H54 (cell line): ENCODE data around the gene DHRS3.
A peak's percentile ranks its signal among the peaks of the same experiment; 100 is the strongest.

Experiments
- DNase-seq: peaks from one replicate; pipeline ENCODE4 v3.0.0; 2011; ENCODE audit warnings: low spot score, mixed read lengths; ENCODE audit not compliant: insufficient read length
- FAIRE-seq: peaks from 3 replicates; lab custom pipeline; 2011; peaks lifted over from hg19 to GRCh38; lab: Jason Lieb, UNC
- POLR2A ChIP-seq: IDR thresholded peaks from 2 replicates; pipeline ENCODE4 v1.6.1; 2011; ENCODE audit warnings: low read depth, mild to moderate bottlenecking, low read length

The DHRS3 gene

DNA sequence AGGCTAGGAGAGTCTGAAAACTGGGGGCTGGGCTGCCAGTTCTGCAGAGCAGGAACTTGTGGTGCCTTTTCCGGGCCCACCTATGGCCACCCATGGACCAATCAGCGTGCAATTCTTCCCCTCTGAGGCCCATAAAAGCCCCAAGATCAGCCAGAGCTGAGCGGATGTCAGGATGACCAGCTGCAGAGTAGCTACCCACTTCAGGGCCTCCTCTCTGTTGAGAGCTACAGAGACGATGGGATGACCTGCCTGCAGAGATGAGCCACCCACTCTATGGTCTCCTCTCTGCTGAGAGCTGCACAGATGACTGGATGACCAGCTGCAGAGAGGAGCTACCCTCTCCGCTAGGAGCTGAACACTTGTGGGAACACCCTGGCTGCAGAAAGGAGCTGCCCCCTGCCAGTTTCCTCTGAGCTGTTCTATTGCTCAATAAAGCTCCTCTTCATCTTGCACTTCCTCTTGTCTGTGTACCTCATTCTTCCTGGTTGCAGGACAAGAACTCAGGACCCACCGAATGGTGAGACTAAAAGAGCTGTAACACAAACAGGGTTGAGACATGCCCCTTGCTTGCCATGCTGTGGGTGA, 13.0 kb upstream of the DHRS3 start:
- TF ChIP-seq POLR2A = no peak
- FAIRE-seq (no peak), DNase-seq (no peak)

DNA sequence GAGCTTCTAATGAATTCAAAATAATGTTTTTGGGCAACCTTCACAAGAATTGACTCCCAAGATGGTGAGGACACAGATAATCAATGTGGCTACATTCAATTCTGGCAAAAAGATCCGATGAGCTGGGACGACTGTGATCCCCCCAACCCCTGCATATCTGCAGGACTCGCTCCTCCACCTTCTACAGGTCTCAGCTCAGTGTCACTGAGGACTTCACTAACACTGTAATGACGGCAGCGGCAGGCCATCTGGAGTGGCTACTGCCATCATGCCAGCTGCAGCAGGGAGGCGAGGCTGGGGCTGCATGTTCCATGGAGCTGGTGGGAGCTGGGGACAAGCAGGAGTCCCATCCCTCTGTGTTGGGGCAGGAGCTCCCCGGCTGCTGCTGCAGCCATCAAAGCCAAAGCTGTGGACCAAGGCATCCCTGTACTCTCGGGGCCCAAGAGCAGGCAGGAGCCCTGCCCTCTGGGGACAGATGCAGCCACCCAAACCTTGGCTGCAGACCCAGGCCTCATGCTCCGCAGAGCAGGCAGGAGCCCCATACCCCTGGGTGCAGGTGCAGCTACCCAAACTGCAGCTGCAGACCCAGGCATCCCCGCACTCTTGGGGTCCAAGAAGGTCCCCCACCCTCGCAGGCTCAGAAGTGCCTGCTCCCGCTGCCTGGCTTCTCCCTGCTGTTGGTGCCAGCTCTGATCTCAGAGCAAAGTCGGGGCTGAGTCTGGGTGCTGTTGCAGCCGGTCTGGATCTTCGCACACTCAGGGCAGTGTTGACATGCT, 12.2 kb upstream of the DHRS3 start:
- DNase-seq = no peak
- FAIRE-seq = no peak

DNA sequence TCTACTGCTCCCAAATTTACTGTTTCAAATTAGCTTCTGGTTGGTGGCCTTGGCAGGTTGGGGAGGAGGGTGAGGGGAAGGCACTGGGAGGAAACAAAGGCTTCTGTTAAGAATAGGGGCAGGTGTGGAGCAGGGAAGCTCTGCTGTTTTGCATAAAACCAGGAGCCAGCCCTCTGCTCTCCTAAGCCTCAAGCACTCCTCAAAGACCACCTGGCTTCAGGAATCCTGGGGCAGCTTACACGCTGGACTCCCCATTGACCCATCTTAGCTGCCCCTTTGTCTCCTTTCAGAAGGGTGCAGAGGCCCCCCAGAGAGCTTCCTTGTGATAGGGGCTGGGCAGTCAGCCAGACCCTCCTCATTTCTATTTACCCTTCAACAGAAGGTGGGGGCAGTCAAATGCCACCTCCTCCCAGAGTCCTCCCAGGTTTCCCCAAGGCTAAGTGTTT, 11.5 kb upstream of the DHRS3 start:
- no peak for DNase-seq
- no peak for FAIRE-seq
- no peak for TF ChIP-seq POLR2A

More for the DNA sequence above, 12.2 kb upstream of the DHRS3 start:
- no peak for TF ChIP-seq POLR2A

DNA sequence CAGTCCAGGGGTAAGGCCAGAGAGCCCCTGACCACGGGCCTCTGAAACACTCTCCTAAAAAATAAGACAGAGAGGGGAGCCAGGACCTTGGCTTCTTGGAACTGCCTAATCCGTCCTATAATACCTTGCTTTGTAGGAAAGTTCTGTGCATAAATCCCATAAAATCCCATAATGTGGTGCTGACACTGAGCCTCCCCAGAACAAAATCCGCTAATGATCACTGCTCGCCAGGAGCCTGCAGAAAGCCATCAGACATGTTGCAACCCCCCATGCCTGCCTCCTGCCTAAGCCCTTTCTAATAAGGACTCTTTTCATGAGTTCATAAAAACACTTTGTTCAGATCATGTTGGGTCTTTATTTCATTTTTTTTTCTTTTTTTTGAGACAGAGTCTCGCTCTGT, 9.3 kb upstream of the DHRS3 start:
- TF ChIP-seq POLR2A = no peak
- no peak for DNase-seq
- no peak for FAIRE-seq

DNA sequence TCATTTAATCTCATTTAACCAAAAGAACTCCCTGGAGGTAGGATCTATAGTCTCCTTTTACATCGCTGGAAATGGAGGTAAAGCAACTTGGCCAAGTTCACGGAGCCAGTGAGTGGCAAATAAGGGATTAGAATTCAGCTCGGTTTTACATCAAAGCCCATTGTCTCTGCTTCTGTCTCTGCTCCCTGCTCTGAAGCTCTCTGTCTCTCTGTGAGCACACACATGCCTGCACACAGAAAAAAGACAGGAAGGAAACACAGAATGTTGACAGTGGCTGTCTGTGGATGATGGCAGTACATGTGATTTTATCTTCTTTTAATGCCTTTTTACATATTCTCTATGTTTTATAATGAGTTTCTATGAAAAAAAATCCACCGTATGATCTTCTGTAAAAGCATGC, 8.9 kb upstream of the DHRS3 start:
- FAIRE-seq (no peak), DNase-seq (no peak)
- TF ChIP-seq POLR2A = no peak

DNA sequence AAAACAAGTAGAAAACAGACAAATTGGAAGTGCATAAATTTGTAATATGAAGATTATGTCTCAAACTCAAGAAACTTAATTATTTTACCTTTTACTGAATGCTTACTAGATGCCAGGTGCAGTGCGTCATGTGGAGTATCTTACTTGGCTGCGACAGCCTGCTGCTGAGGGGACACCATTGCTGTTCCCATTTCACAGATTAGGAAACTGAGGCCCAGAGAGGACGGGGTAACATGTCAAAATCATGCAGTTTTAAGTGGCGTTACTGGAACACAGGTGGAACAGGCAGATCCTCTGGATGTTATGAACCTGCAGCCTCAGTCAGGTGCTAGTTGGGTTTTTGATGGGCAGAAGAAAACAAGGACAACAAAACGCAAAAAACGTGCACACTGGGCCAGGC, 7.3 kb upstream of the DHRS3 start:
- no peak for TF ChIP-seq POLR2A
- no peak for DNase-seq
- FAIRE-seq = no peak

DNA sequence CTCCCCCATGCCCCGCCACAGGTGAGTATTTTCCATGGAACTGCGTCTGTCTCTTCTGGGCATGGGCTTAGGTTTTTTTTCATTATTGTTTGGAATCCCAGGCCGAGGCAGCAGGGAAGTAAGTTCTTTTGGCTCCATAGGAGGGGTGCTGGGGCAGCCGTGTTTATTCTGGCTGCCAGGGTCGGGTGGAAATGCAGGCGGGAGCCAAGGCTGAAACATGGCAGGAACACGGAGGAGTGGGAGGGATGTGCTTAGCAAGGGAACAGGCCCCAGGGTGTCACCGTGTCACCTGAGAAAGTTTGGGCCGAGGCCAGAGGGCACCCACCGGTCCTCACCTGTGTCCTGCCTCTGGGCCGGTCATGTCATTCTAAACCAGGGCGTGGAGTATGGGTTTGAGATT, 4.5 kb upstream of the DHRS3 start:
- no peak for TF ChIP-seq POLR2A
- no peak for FAIRE-seq
- DNase-seq = no peak

DNA sequence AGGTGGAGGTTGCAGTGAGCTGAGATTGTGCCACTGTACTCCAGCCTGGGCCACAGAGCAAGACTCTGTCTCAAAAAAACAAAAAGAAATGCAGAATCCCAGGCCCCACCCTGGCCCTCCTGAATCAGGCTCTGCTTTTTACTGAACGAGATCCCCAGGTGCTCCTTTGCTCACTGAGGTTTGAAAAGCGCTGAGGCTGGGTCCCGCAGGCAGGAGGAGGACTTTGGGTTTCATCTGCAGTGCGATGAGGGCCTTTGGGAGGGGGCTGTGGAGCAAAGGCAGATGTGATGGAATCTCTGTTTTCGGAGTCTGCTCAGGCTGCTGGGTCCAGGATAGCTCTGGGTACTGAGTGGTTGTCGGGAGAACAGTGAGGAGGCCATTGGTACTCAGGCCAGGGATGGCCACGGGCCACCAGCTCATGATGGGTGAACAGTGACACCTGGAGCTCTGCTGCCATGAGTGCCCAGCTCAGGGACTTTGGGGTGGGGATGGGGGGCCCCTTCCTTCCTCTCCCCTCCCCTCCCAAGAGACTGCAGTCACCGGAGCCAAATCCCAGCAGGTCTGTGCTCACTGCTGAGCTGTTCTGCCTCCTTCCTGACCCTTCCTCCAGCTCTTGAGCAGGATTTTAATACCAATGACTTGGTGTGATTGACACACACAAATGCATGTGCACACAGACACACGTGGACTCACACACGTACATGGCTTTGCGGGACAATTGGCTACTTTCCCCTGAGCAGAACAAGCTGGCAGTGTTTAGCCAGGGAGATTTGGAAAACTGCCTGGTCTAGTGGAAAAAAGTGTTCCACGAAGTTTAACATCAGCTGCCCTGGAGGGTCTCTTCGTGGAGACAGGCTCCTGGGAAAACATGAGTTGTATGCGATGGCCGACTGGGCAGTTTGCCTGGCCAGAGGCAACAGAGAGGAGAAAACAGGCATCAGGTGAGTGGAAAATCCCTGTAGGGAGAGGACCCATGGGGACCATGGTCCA, 3.6 kb upstream of the DHRS3 start:
- DNase-seq = no peak
- no peak for TF ChIP-seq POLR2A
- FAIRE-seq = no peak

DNA sequence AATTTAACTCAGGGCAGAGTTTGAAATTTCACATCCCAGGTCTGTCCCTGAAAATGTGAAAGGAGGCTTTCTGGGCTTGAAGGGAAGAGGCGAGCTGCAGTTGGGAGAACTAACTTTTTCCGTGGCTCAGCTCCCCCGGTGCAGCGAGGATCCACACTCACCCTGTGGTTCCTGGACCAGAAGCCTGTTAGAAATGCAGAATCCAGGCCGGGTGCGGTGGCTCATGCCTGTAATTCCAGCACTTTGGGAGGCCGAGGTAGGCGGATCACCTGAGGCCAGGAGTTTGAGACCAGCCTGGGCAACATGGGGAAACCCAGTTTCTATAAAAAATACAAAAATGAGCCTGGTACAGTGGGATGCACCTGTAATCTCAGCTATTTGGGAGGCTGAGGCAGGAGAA, 2.9 kb upstream of the DHRS3 start:
- no peak for DNase-seq
- no peak for FAIRE-seq
- TF ChIP-seq POLR2A = no peak

DNA sequence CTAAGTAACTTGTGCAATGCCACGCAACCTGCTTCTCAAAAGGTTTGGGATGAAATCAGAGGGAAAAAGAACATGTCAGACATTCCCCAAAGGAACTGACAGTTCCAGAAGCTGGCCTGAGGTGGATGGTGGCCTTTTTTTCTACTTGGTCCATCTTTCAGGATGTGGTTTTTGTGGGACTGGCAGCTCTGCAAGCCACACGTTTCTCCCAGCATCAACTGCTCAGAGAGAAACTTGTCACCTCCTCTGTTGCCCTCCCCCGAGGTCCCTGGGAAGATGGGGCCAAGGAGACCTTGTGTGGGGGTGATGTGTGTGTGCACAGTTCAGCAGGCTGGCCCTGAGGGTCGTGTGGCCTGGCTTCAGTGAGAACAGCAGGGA, 2.5 kb upstream of the DHRS3 start:
- DNase-seq (no peak), FAIRE-seq (no peak)
- no peak for TF ChIP-seq POLR2A

DNA sequence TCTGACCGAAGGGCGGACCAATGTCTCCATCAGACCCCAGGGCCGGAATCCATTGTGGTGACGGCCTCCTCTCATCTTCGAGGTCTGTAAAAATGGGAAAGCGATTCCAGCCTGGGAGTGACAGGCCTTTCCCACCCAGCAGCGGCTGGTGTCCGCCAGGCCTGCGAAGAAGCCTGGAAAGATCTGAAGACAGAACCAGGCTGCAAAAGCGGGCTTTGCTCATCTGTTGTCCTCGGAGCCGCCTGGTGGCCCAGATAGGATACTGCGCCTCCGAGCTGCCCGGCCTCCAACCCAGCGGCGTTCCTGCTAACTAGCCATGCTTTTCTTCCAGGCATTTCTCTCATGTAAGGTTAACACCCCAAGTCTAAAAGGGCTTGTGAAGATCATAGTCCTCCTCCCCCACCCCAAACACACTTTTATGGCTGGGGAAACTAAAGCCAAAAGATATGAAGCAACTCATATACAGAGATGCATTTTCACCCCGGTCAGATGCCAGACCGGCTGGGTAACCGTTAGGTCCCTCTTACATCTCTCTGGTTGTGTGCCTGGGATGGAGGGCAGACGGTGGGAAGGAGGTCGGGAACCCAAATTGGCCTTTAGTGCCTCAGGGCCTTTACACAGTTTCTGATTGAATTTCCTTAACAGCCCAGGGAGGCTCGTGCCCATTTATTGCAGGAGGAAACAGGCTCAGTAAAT, 1.9 kb upstream of the DHRS3 start:
- DNase-seq = peak; percentile 58
- TF ChIP-seq POLR2A = no peak
- FAIRE-seq = peak; percentile 30

DNA sequence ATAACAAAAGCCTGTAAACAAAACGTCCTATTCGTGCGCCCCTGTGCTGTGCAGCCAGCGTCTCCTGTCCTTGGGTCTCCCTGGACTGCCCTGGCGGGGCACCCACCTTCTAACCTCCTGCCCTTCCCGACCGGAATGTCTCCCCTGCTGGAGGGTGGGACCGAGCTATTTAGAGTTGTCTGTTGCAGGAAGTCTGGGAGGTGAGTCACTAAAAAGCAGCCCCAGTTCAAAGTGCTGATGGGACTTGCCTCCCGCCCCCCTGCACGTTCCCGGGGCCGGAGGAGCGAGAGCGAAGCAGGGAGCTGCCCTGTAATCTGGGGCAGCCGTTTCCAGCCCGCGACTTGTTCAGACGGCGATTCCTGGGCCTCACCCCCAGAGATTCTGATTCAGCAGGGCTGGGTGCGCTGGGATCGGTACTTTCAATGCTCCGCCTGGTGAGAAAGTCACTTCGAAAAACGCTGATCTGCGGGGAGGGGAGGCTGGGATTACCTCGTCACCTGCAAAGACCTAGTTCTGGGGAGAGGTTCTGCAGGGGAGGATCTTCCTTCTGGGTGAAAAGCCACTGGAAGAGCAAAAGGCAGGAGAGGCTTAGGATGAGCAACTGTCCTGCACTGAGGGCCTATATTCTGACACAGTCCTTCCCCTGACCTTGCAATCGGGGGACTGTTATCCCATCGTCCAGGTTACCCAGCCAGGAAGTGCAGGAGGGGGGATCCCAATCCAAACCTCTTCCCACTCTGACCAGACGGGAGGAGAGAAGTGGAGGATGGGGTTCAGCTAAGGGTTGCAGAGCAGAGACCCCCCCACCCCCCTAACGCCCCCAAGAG, 1.2 kb upstream of the DHRS3 start:
- FAIRE-seq (peak; percentile 81), DNase-seq (peak; percentile 81)
- no peak for TF ChIP-seq POLR2A

DNA sequence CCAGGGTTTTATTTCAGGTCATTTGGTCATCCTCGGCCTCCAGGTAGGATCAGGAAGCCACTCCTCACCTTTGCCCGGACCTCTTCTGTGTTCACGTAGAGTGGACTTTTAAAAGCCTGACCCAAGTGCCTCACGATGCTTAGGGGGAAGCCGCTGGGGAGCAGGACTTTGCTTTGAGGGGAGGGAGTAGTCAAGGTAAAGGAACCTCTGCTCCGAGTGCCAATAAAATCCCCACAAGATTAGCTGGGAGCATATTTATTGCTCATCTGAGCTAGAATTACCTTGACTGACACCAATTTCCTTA, 603 bp upstream of the DHRS3 start:
- FAIRE-seq = no peak
- DNase-seq = no peak

More for the DNA sequence above, 603 bp upstream of the DHRS3 start:
- TF ChIP-seq POLR2A = no peak
